Endothelial cell (in vitro differentiated cells): ENCODE measurements around the gene FAM83F. TPM values are rescaled to one million over a fixed set of nuclear protein-coding genes. Genes with fewer than 3 reads are reported as not detected.

Source experiments
- DNase-seq: peaks from one replicate; pipeline ENCODE4 v3.0.0; 2021; ENCODE audit warnings: low spot score
- H3K27ac Mint-ChIP-seq: one replicate; pipeline ENCODE4 v1.8.0; 2021; ENCODE audit warnings: mixed read lengths, inconsistent platforms; ENCODE audit not compliant: unreplicated experiment
- H3K27me3 Mint-ChIP-seq: one replicate; pipeline ENCODE4 v1.8.0; 2021; ENCODE audit warnings: mild to moderate bottlenecking, moderate library complexity, mixed read lengths, inconsistent platforms; ENCODE audit not compliant: unreplicated experiment
- H3K36me3 Mint-ChIP-seq: one replicate; pipeline ENCODE4 v1.8.0; 2021; ENCODE audit warnings: mild to moderate bottlenecking, low read depth, mixed read lengths, inconsistent platforms; ENCODE audit not compliant: unreplicated experiment
- H3K4me1 Mint-ChIP-seq: one replicate; pipeline ENCODE4 v1.8.0; 2021; ENCODE audit warnings: mild to moderate bottlenecking, mixed read lengths, inconsistent platforms; ENCODE audit not compliant: unreplicated experiment
- H3K4me3 Mint-ChIP-seq: one replicate; pipeline ENCODE4 v1.8.0; 2021; ENCODE audit warnings: mild to moderate bottlenecking, mixed read lengths, inconsistent platforms; ENCODE audit not compliant: unreplicated experiment
- H3K9me3 Mint-ChIP-seq: one replicate; pipeline ENCODE4 v1.8.0; 2021; ENCODE audit warnings: mixed read lengths, inconsistent platforms; ENCODE audit not compliant: unreplicated experiment
- total RNA-seq: library from RNA; stranded (reverse); fragmentation: NEBNext Ultra II Directional; extraction: Animal tissue kit (Norgen Biotek cat#: 25700); gene quantifications from one replicate; pipeline ENCODE4 v1.2.1, GENCODE V29; 2021; ENCODE audit not compliant: unreplicated experiment
- TF ChIP-seq, protein P1 (sequence below): fragments of 200-600 bp; sonication (generic); IDR thresholded peaks from one replicate; pipeline ENCODE4 v1.5.0; 2021; ENCODE audit warnings: antibody characterized with exemption; ENCODE audit not compliant: unreplicated experiment

Gene FAM83F
- total RNA-seq, 1 donor from 2014 or later: 3.5 TPM

DNA sequence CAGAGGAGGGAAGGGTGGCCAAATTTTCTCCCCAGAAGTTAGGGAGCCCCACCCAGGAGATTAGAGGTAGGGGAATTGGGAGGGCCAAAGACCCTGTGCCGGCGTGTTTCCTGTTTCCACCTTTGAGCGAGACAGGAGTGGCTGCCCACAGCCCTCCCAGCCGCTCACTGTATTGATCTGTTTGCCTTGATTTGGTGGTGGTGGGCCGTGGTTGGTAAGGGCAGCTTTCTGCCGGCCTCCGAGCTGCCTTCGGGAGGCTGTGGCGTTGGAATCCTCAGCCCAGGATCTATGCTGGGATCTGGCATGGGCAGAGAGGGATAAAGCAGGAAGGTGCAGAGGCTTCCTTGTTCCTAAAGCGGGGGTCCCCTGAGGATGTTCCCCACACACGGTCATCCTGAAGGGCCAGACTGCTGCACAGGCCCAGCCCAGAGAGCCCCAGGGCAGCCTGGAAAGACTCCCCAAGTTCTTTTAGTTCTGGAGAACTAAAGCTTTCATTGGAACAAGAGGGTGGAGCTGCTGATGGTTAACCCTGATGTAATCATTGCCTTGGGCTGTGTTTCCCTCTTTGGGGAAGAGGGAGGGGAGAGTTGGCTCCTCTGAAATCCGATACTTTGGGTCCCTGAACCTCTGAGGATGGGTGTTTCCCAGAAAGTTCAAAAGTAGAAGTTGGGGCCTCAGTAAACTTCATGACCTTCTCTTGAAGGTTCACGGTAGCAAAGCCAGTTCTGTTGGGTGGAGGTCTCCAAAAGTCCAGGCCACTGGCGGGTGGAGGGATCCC, 7.2 kb downstream of the FAM83F start:
- Mint-ChIP-seq H3K36me3 (peaks cover 5% of the 10 kb centered on the region), H3K4me1 (peaks cover 42% of the 10 kb centered on the region), H3K27ac (no peak overlapping the region), H3K9me3 (no peaks in the 10 kb centered on the region), H3K27me3 (peaks cover 7% of the 10 kb centered on the region), H3K4me3 (no peak overlapping the region)
- DNase-seq: no peak
- TF ChIP-seq, protein P1, sequence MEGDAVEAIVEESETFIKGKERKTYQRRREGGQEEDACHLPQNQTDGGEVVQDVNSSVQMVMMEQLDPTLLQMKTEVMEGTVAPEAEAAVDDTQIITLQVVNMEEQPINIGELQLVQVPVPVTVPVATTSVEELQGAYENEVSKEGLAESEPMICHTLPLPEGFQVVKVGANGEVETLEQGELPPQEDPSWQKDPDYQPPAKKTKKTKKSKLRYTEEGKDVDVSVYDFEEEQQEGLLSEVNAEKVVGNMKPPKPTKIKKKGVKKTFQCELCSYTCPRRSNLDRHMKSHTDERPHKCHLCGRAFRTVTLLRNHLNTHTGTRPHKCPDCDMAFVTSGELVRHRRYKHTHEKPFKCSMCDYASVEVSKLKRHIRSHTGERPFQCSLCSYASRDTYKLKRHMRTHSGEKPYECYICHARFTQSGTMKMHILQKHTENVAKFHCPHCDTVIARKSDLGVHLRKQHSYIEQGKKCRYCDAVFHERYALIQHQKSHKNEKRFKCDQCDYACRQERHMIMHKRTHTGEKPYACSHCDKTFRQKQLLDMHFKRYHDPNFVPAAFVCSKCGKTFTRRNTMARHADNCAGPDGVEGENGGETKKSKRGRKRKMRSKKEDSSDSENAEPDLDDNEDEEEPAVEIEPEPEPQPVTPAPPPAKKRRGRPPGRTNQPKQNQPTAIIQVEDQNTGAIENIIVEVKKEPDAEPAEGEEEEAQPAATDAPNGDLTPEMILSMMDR: no peak

DNA sequence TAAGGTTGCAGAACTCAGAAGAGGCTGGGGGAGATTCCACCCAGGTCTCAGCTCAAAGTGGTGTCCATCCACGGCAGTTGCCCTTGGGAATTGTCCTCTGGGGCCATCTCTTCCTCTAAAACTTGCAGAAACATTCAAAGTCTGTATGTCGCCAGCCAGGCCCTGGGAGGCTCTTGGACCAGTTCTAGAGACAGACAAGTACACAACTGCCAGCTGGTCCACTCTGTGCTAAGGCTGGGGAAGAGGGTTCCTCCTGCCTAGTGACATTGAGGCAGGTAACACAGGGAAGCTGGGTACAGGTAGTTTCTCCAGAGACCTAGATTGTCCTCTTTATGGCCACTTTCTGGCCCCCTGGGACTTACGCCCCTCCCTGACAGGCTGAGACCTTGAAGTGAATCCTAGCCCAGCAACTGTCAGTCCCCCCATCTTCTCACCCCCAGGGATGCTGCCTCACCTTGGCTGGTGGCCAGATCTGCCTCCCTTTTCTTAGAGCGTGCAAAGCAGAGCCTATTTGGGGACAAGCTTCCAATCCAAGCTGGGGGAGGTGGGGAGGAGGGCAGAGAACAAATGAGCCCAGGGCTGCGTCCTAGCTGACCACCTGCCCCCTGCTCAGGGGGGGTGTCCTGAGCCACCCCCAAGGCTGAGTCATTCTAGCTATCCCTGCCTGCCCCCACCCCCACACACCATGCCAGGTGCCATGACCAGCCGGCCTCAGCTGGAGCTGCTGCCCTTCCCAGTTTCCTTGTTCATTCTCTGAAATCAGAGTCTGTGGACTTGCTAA, 8.4 kb downstream of the FAM83F start:
- Mint-ChIP-seq H3K27me3 (peaks cover 7% of the 10 kb centered on the region), H3K4me1 (peaks cover 35% of the 10 kb centered on the region), H3K27ac (no peak overlapping the region), H3K36me3 (peaks cover 5% of the 10 kb centered on the region), H3K9me3 (no peaks in the 10 kb centered on the region), H3K4me3 (no peak overlapping the region)
- TF ChIP-seq, protein P1: no peak
- DNase-seq: no peak

DNA sequence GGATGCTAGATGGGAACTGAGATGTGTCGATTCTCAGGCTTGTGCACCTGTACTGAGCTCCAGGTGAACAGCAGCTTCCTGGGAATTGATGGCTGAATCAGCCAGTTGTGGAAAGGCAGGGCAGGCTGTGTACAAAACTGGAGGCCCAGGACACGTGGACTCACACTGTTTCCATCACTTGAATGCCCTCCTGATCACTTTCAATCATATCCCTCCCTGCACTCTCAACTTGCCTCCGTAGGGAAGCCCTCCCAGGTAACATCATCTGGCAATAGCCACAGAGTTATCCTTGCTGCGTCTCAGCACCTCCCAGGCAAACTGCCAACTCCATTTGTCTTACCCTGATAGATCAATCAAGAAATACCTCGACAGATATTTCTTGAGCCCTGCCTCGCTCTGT, 10.1 kb downstream of the FAM83F start:
- Mint-ChIP-seq H3K9me3 (no peaks in the 10 kb centered on the region), H3K4me1 (peaks cover 31% of the 10 kb centered on the region), H3K27me3 (peaks cover 9% of the 10 kb centered on the region), H3K36me3 (peaks cover 5% of the 10 kb centered on the region), H3K27ac (no peak overlapping the region), H3K4me3 (no peak overlapping the region)
- DNase-seq: no peak
- TF ChIP-seq, protein P1: no peak

DNA sequence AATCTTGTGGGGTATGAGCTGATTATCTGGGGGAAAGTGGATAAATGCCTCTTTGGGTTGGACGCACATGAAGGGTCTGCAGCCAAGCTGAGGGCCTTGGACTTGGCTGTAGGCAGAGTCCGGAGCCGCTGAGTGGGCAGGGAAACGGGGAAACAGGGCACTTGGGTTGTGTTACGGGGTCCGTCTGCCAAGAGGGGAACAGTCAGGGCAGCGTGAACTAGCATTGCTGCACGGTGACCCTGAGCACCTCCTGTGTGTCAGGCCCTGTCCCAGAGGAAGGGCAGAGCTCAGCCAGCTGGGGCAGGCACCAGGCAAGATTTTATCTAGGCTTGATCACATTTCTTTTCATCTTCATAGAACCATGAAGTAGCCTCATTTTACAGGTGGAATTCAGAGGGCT, 11.9 kb downstream of the FAM83F start:
- H3K9me3 Mint-ChIP-seq: no peaks in the 10 kb centered on the region
- no peak for DNase-seq
- H3K4me3 Mint-ChIP-seq: no peak overlapping the region
- peaks cover 24% of the 10 kb centered on the region for H3K4me1 Mint-ChIP-seq
- TF ChIP-seq, protein P1: no peak
- peaks cover 5% of the 10 kb centered on the region for H3K36me3 Mint-ChIP-seq
- H3K27ac Mint-ChIP-seq: no peak overlapping the region
- peaks cover 9% of the 10 kb centered on the region for H3K27me3 Mint-ChIP-seq
